K562 (cell line): ENCODE data around the gene SNAI1. TPM values are rescaled to one million over a fixed set of nuclear protein-coding genes. Genes with fewer than 3 reads are reported as not detected.
"Not testable (repeated sequence)": the region's sequence is repeated elsewhere in the genome, so short reads cannot be mapped to it uniquely, and the experiment has no call there.

Experiments
- ATAC-seq: fragments of 200-7000 bp; cut with Tn5 transposase; 3 replicates; pipeline ENCODE4 v1.9.1; 2020; ENCODE audit warnings: moderate library complexity
- BruUV-seq: library from RNA; stranded (reverse); fragments of 400-500 nt; replicated peaks from 2 replicates; lab custom pipeline; 2021; lab: Mats Ljungman, UMichigan
- CTCF ChIA-PET: fragments of 300-600 bp; formaldehyde crosslinking; extraction: SDS; loops from one replicate; lab custom pipeline; 2021; ENCODE audit warnings: low intra/inter-chr PET ratio; lab: Yijun Ruan, JAX
- POLR2A ChIA-PET: fragments of 300-600, 350-650 bp; sonication (Branson Sonifier 250); formaldehyde crosslinking; extraction: SDS; loops from one replicate; lab custom pipeline; 2021; ENCODE audit warnings: antibody characterized with exemption, inconsistent platforms; lab: Yijun Ruan, JAX
- DNase-seq, 4 experiments: peaks; one replicate each; pipeline versions ENCODE4 v3.0.0 to v3.0.0-alpha.2; 2011 to 2018; ENCODE audit warnings: low spot score in 3 of 4, mixed read lengths in 3 of 4; ENCODE audit errors: extremely low read depth in 1 of 4
- FAIRE-seq: peaks from 2 replicates; lab custom pipeline; 2011; peaks lifted over from hg19 to GRCh38; lab: Jason Lieb, UNC
- H2AFZ ChIP-seq: 2 replicates; pipeline ENCODE4 v1.6.0; 2011; ENCODE audit warnings: low read depth, low read length, control low read depth, inconsistent platforms
- H3K27ac ChIP-seq: fragments of 200-600 bp; 3 replicates; pipeline ENCODE4 v1.8.0; 2011; ENCODE audit warnings: low read depth, mild to moderate bottlenecking, control low read depth, inconsistent platforms, low read length, moderate library complexity, mixed read lengths; ENCODE audit errors: extremely low read depth
- H3K27me3 ChIP-seq, 2 experiments: fragments of 300-600 bp in 1 of 2; 2 replicates in 1 of 2; 3 replicates in 1 of 2; pipeline versions ENCODE4 v1.6.0 to v1.8.0; 2011; ENCODE audit warnings: inconsistent platforms in 2 of 2, low read length in 2 of 2, mild to moderate bottlenecking in 1 of 2, mixed read lengths in 1 of 2, moderate library complexity in 1 of 2; ENCODE audit not compliant: control insufficient read depth in 2 of 2, insufficient read depth in 2 of 2
- H3K36me3 ChIP-seq: fragments of 300-600 bp; 3 replicates; pipeline ENCODE4 v1.8.0; 2011; ENCODE audit warnings: mild to moderate bottlenecking, low read length, inconsistent platforms; ENCODE audit not compliant: control insufficient read depth, insufficient read depth
- H3K4me1 ChIP-seq, 2 experiments: fragments of 200-600 bp in 1 of 2; replicated peaks in 1 of 2; 2 replicates in 1 of 2; 3 replicates in 1 of 2; pipeline versions ENCODE4 v1.5.1 to v1.8.0; 2011; ENCODE audit warnings: inconsistent platforms in 2 of 2, low read length in 2 of 2, mild to moderate bottlenecking in 1 of 2, mixed read lengths in 1 of 2, moderate library complexity in 1 of 2; ENCODE audit not compliant: control insufficient read depth in 2 of 2, insufficient read depth in 2 of 2
- H3K4me2 ChIP-seq: 2 replicates; pipeline ENCODE4 v1.6.1; 2011; ENCODE audit warnings: low read length, control low read depth, inconsistent platforms, mixed read lengths; ENCODE audit not compliant: insufficient read depth
- H3K4me3 ChIP-seq: fragments of 200-600 bp; sonication (generic), shearing (Covaris generic); 2 replicates; pipeline ENCODE4 v1.5.1; 2016; ENCODE audit warnings: control low read depth, inconsistent platforms
- H3K79me2 ChIP-seq: fragments of 200-600 bp; 3 replicates; pipeline ENCODE4 v1.8.0; 2011; ENCODE audit warnings: low read length, inconsistent platforms; ENCODE audit not compliant: control insufficient read depth, insufficient read depth
- H3K9ac ChIP-seq, 2 experiments: 2 replicates each; pipeline versions ENCODE4 v1.6.0 to v1.6.1; 2011; ENCODE audit warnings: low read depth in 2 of 2, low read length in 2 of 2, control low read depth in 1 of 2, inconsistent platforms in 1 of 2, mild to moderate bottlenecking in 1 of 2, mixed read lengths in 1 of 2; ENCODE audit not compliant: insufficient read depth in 1 of 2
- H3K9me1 ChIP-seq: one replicate; pipeline ENCODE4 v1.6.0; 2011; ENCODE audit warnings: inconsistent platforms, mild to moderate bottlenecking, low read length, moderate library complexity; ENCODE audit not compliant: control insufficient read depth, insufficient read depth
- H3K9me3 ChIP-seq: replicated peaks from 2 replicates; pipeline ENCODE4 v1.5.1; 2011; ENCODE audit warnings: low read depth, low read length, inconsistent platforms; ENCODE audit not compliant: control insufficient read depth, insufficient read depth
- H4K20me1 ChIP-seq: replicated peaks from 2 replicates; pipeline ENCODE4 v1.6.1; 2011; ENCODE audit warnings: low read length, inconsistent platforms, mixed read lengths; ENCODE audit not compliant: control insufficient read depth, insufficient read depth
- BCOR ChIP-seq: fragments of 450-650 bp; IDR thresholded peaks from 2 replicates; pipeline ENCODE4 v1.6.1; 2016
- CEBPB ChIP-seq: fragments of 450-650 bp; IDR thresholded peaks from 2 replicates; pipeline ENCODE4 v1.6.1; 2016; ENCODE audit warnings: missing genetic modification characterization, missing compliant biosample characterization
- FOXM1 ChIP-seq, 2 experiments: fragments of 450-650 bp in 1 of 2; sonication (generic) in 1 of 2; formaldehyde crosslinking in 1 of 2; IDR thresholded peaks; 2 replicates each; pipeline versions ENCODE4 v1.6.1 to v1.9.0; 2017 to 2022; ENCODE audit warnings: low read depth in 2 of 2, mild to moderate bottlenecking in 2 of 2, missing genetic modification reagents in 1 of 2, moderate library complexity in 1 of 2
- HMG20B ChIP-seq: fragments of 250-450 bp; sonication (Bioruptor Pico); IDR thresholded peaks from 2 replicates; pipeline ENCODE4 v1.5.0; 2021; ENCODE audit warnings: mild to moderate bottlenecking
- NEUROD1 ChIP-seq: fragments of 150-350 bp; IDR thresholded peaks from 2 replicates; pipeline ENCODE4 v1.6.1; 2014; ENCODE audit warnings: borderline replicate concordance, low read length, low read depth; ENCODE audit not compliant: partially characterized antibody
- NR0B1 ChIP-seq: fragments of 450-650 bp; IDR thresholded peaks from one replicate; pipeline ENCODE4 v1.6.1; 2018; ENCODE audit warnings: mild to moderate bottlenecking, moderate library complexity; ENCODE audit not compliant: partially characterized antibody
- ZNF316 ChIP-seq: fragments of 450-650 bp; IDR thresholded peaks from 2 replicates; pipeline ENCODE4 v1.6.1; 2016
- ZNF444 ChIP-seq: fragments of 250-450 bp; sonication (Bioruptor Pico); IDR thresholded peaks from 2 replicates; pipeline ENCODE4 v1.4.0; 2020; ENCODE audit warnings: mild to moderate bottlenecking, moderate library complexity
- WGBS: fragments of 100-300 bp; shearing (Covaris generic); methylation state at CpG from one replicate; pipeline ENCODE4 v1.1.6; 2016; ENCODE audit warnings: low coverage, mixed read lengths; ENCODE audit not compliant: insufficient coverage; ENCODE audit errors: missing lambda C conversion rate; 5-methylcytosine and 5-hydroxymethylcytosine counted together
- in situ Hi-C: fragments of 300-500 bp; cut with MboI; formaldehyde crosslinking; loops from 4 replicates; pipeline ENCODE4 v1.15.0; 2018; ENCODE audit warnings: inconsistent platforms, mixed read lengths
- intact Hi-C: fragments of 100-400 bp; cut with micrococcal nuclease; formaldehyde crosslinking; loops from 2 replicates; pipeline ENCODE4 v1.14.2; 2022
- polyA plus RNA-seq, 8 experiments: library from polyadenylated mRNA; depleted of rRNA in 4 of 8; stranded (reverse) in 5 of 8; unstranded in 3 of 8; fragments of >200 nt; fragmentation: Nextera tagmentation in 2 of 8; fragmentation: Illumina TruSeq in 1 of 8; extraction: Ambion mirVana in 2 of 8; extraction: Trizol in 1 of 8; gene quantifications; 2 replicates each; pipeline versions ENCODE4 v1.2.1 to v1.2.3, GENCODE V29; 2011 to 2014; ENCODE audit warnings: inconsistent platforms in 1 of 8, missing spikeins in 1 of 8
- total RNA-seq, 7 experiments: library from RNA; depleted of rRNA in 6 of 7; stranded (reverse); fragments of >200 nt in 6 of 7; fragmentation: Illumina TruSeq in 2 of 7; extraction: Trizol in 2 of 7; gene quantifications; 2 replicates each; pipeline versions ENCODE4 v1.2.1 to v1.2.3, GENCODE V29; 2011 to 2021; ENCODE audit warnings: low replicate concordance in 1 of 7

The SNAI1 gene
- total and polyA plus RNA-seq, 9 of the 15 experiments (the other 6 are each of a cell fraction or from before 2014, with no cell fraction given): 0.32 to 11.6 (median 2.0) TPM

GRCh38 chr20:50000548-50001222 lies 17.9 kb downstream of the SNAI1 start:
- H3K36me3 ChIP-seq, ATAC-seq, H3K4me3 ChIP-seq, H3K9ac ChIP-seq, H3K4me1 ChIP-seq, BruUV-seq, DNase-seq, FAIRE-seq, H3K9me1 ChIP-seq, H3K9me3 ChIP-seq, H3K79me2 ChIP-seq, CTCF ChIA-PET, H3K4me2 ChIP-seq, H3K27me3 ChIP-seq, H3K27ac ChIP-seq, H4K20me1 ChIP-seq, in situ Hi-C loops, intact Hi-C loops: not testable (repeated sequence)
- POLR2A ChIA-PET: interaction anchor here (1.1 to 7.0 kb wide), 5 partner anchors 8 to 18 kb away, joined by 3 to 78 read pairs (median 4); partner anchors contain the start of gene SNAI1
- 0 out of 2 replicates have a peak overlapping the region, but pooled peaks have one; percentile 17 for H2AFZ ChIP-seq
- 0 out of 2 replicates have a peak, but pooled peaks have one; percentile 25 for TF ChIP-seq BCOR
- TF ChIP-seq ZNF316: peak; percentile 38; the same call in 1 of the 2 replicates
- TF ChIP-seq CEBPB (tag): 0 out of 2 replicates have a peak, but pooled peaks have one; percentile 0
- 39% methylated on average over 12 of the region's 14 CpGs for WGBS

- no TSS peak for BruUV-seq
These were observed 19.1 kb downstream of the SNAI1 start for GRCh38 chr20:50001784-50002311.

More at GRCh38 chr20:50001784-50002311, 19.1 kb downstream of the SNAI1 start:
- peaks cover 3 to 7% of the 10 kb centered on the region in 2 experiments; a peak in 3 of 5 replicates for H3K4me1 ChIP-seq
- POLR2A ChIA-PET: interaction anchor here (1.1 to 7.0 kb wide), 7 partner anchors 9 to 35 kb away, joined by 3 to 78 read pairs (median 4); partner anchors contain the start of gene SNAI1
- 39% methylated on average over 5 of the region's 9 CpGs for WGBS
- H2AFZ ChIP-seq: no peak overlapping the region
- no peak for DNase-seq
- CTCF ChIA-PET: no interaction called here
- intact Hi-C loops (no loop called here), in situ Hi-C loops (no loop called here)
- no peaks in the 10 kb centered on the region for H3K36me3 ChIP-seq
- H3K9me3 ChIP-seq: no peaks in the 10 kb centered on the region
- H3K27ac ChIP-seq: no peak overlapping the region
- TF ChIP-seq HMG20B (CRISPR knock-in tag): no peak
- no peak for TF ChIP-seq ZNF444 (CRISPR knock-in tag)
- no peak for TF ChIP-seq NEUROD1
- TF ChIP-seq NR0B1: no peak
- TF ChIP-seq FOXM1 (IDR thresholded peaks at IDR 0.05; ENCODE audit: low read depth): no peak
- no peak for TF ChIP-seq FOXM1 (CRISPR knock-in tag; IDR thresholded peaks at IDR 0.05; ENCODE audit: low read depth)
- TF ChIP-seq, all 486 proteins: peak for 0
- Histone ChIP-seq H3K79me2 (no peaks in the 10 kb centered on the region), H3K9ac (no peak overlapping the region; a peak in 1 of 4 replicates), H3K4me2 (no peak overlapping the region), H3K4me3 (no peak overlapping the region), H3K27me3 (no peaks in the 10 kb centered on the region), H4K20me1 (no peaks in the 10 kb centered on the region), H3K9me1 (no peaks in the 10 kb centered on the region)
- FAIRE-seq: no peak
- ATAC-seq: no peak
